SK-N-SH (cell line): Measurements from ENCODE around the gene PNPLA5. TPM values are rescaled to one million over a fixed set of nuclear protein-coding genes. Genes with fewer than 3 reads are reported as not detected.

Source experiments
- CTCF ChIA-PET: fragments of 300-600, 350-600 bp; formaldehyde crosslinking; extraction: SDS; loops from one replicate; lab custom pipeline; 2021; lab: Yijun Ruan, JAX
- POLR2A ChIA-PET: fragments of 350-600 bp; sonication (Branson Sonifier 250); formaldehyde crosslinking; extraction: SDS; loops from one replicate; lab custom pipeline; 2020; ENCODE audit warnings: antibody characterized with exemption, inconsistent platforms; lab: Yijun Ruan, JAX
- DNase-seq: peaks from one replicate; pipeline ENCODE4 v3.0.0; 2012
- H2AFZ ChIP-seq: fragments of 200-600 bp; sonication (generic); 2 replicates; pipeline ENCODE4 v1.8.1; 2016; ENCODE audit warnings: antibody characterized with exemption, mild to moderate bottlenecking, low read depth
- H3F3A ChIP-seq: fragments of 200-600 bp; sonication (generic); replicated peaks from 2 replicates; pipeline ENCODE3; 2016; ENCODE audit warnings: antibody characterized with exemption, mild to moderate bottlenecking; ENCODE audit not compliant: insufficient read depth
- H3K27ac ChIP-seq, 2 experiments: fragments of 200-500 bp in 1 of 2; fragments of 200-600 bp in 1 of 2; sonication (Bioruptor generic) in 1 of 2; sonication (generic), shearing (Covaris generic) in 1 of 2; 2 replicates each; pipeline versions ENCODE4 v1.5.1 to v1.6.1; 2014 to 2016; ENCODE audit warnings: low read depth in 2 of 2, inconsistent platforms in 1 of 2, low read length in 1 of 2, mild to moderate bottlenecking in 1 of 2, mixed read lengths in 1 of 2
- H3K27me3 ChIP-seq: fragments of 200-600 bp; sonication (generic), shearing (Covaris generic); 2 replicates; pipeline ENCODE4 v1.6.1; 2016; ENCODE audit warnings: mixed run types; ENCODE audit not compliant: insufficient read depth
- H3K36me3 ChIP-seq, 2 experiments: fragments of 200-500 bp in 1 of 2; fragments of 200-600 bp in 1 of 2; sonication (Bioruptor generic) in 1 of 2; sonication (generic) in 1 of 2; replicated peaks in 1 of 2; 2 replicates each; pipeline versions ENCODE3 to v1.5.1; 2014 to 2016; ENCODE audit warnings: low read length in 1 of 2, mild to moderate bottlenecking in 1 of 2; ENCODE audit not compliant: insufficient read depth in 2 of 2, control insufficient read depth in 1 of 2
- H3K4me1 ChIP-seq, 2 experiments: fragments of 200-500 bp in 1 of 2; fragments of 200-600 bp in 1 of 2; sonication (Bioruptor generic) in 1 of 2; sonication (generic), shearing (Covaris generic) in 1 of 2; 2 replicates each; pipeline versions ENCODE4 v1.5.1 to v1.6.1; 2014 to 2016; ENCODE audit warnings: low read depth in 1 of 2, low read length in 1 of 2, mixed run types in 1 of 2; ENCODE audit not compliant: insufficient read depth in 2 of 2, control insufficient read depth in 1 of 2
- H3K4me2 ChIP-seq: fragments of 200-600 bp; sonication (generic), shearing (Covaris generic); 2 replicates; pipeline ENCODE4 v1.6.1; 2017; ENCODE audit warnings: mixed run types
- H3K4me3 ChIP-seq, 2 experiments: fragments of 200-500 bp in 1 of 2; fragments of 200-600 bp in 1 of 2; sonication (Bioruptor generic) in 1 of 2; sonication (generic), shearing (Covaris generic) in 1 of 2; 2 replicates each; pipeline versions ENCODE4 v1.5.1 to v1.8.1; 2014 to 2016; ENCODE audit warnings: low read depth in 2 of 2, inconsistent platforms in 1 of 2, low read length in 1 of 2, mild to moderate bottlenecking in 1 of 2, mixed read lengths in 1 of 2, moderate library complexity in 1 of 2
- H3K79me2 ChIP-seq: fragments of 200-600 bp; sonication (generic); 2 replicates; pipeline ENCODE4 v1.8.1; 2017; ENCODE audit warnings: mild to moderate bottlenecking; ENCODE audit not compliant: insufficient read depth
- H3K9ac ChIP-seq: fragments of 200-600 bp; sonication (generic); 2 replicates; pipeline ENCODE4 v1.6.1; 2017; ENCODE audit warnings: mixed run types
- H3K9me2 ChIP-seq: fragments of 200-600 bp; sonication (generic); 2 replicates; pipeline ENCODE4 v1.6.1; 2017; ENCODE audit warnings: mixed run types
- H3K9me3 ChIP-seq: fragments of 200-600 bp; sonication (generic); 2 replicates; pipeline ENCODE4 v1.6.1; 2017; ENCODE audit warnings: mixed run types, mild to moderate bottlenecking, moderate library complexity
- H4K20me1 ChIP-seq: fragments of 200-600 bp; sonication (generic); 2 replicates; pipeline ENCODE4 v1.6.1; 2017; ENCODE audit warnings: mild to moderate bottlenecking, mixed run types; ENCODE audit not compliant: insufficient read depth
- CHD2 ChIP-seq: fragments of 150-350 bp; IDR thresholded peaks from 2 replicates; pipeline ENCODE4 v1.6.1; 2018; ENCODE audit warnings: low read length; ENCODE audit not compliant: partially characterized antibody
- ELF1 ChIP-seq: IDR thresholded peaks from 2 replicates; pipeline ENCODE4 v1.4.0; 2012
- EP300 ChIP-seq, 2 experiments: IDR thresholded peaks; 2 replicates each; pipeline versions ENCODE4 v1.4.0 to v1.6.1; 2012; ENCODE audit warnings: borderline replicate concordance in 1 of 2, low read depth in 1 of 2, low read length in 1 of 2
- FOSL2 ChIP-seq: IDR thresholded peaks from 2 replicates; pipeline ENCODE4 v1.4.0; 2012; ENCODE audit warnings: low read depth, mild to moderate bottlenecking, moderate library complexity, borderline replicate concordance
- GATA2 ChIP-seq: sonication (generic); formaldehyde crosslinking; IDR thresholded peaks from 2 replicates; pipeline ENCODE4 v1.5.0; 2020; ENCODE audit warnings: mild to moderate bottlenecking, missing genetic modification reagents
- JUND ChIP-seq: IDR thresholded peaks from 2 replicates; pipeline ENCODE4 v1.4.0; 2012
- MXI1 ChIP-seq: IDR thresholded peaks from 2 replicates; pipeline ENCODE4 v1.6.1; 2012; ENCODE audit warnings: mild to moderate bottlenecking, low read depth, low read length, improper control_type of control experiment
- NFIC ChIP-seq: IDR thresholded peaks from 2 replicates; pipeline ENCODE4 v1.4.0; 2012; ENCODE audit warnings: borderline replicate concordance
- RAD21 ChIP-seq: IDR thresholded peaks from 2 replicates; pipeline ENCODE4 v1.6.1; 2012; ENCODE audit warnings: mild to moderate bottlenecking, low read length
- RFX5 ChIP-seq: IDR thresholded peaks from 2 replicates; pipeline ENCODE4 v1.6.1; 2012; ENCODE audit warnings: mild to moderate bottlenecking, improper control_type of control experiment, low read length
- SIN3A ChIP-seq: IDR thresholded peaks from 2 replicates; pipeline ENCODE4 v1.6.1; 2012; ENCODE audit warnings: low read depth, mild to moderate bottlenecking, low read length, moderate library complexity, borderline replicate concordance
- SMC3 ChIP-seq: IDR thresholded peaks from 2 replicates; pipeline ENCODE4 v1.6.1; 2012; ENCODE audit warnings: low read depth, low read length, improper control_type of control experiment
- TAF1 ChIP-seq: IDR thresholded peaks from 2 replicates; pipeline ENCODE4 v1.6.1; 2012; ENCODE audit warnings: low read depth, mild to moderate bottlenecking, low read length, moderate library complexity, borderline replicate concordance
- TEAD4 ChIP-seq: IDR thresholded peaks from 2 replicates; pipeline ENCODE4 v1.4.0; 2012; ENCODE audit warnings: mild to moderate bottlenecking, borderline replicate concordance; ENCODE audit not compliant: insufficient read depth
- WGBS: methylation state at CpG from one replicate; pipeline ENCODE4 v1.1.6; 2017; ENCODE audit warnings: low lambda C conversion rate; 5-methylcytosine and 5-hydroxymethylcytosine counted together
- polyA plus RNA-seq, 3 experiments: library from polyadenylated mRNA; depleted of rRNA; stranded (reverse); fragments of >200 nt; gene quantifications; 2 replicates each; pipeline ENCODE4 v1.2.3, GENCODE V29; 2012
- TF ChIP-seq, protein P1 (sequence below): fragments of 150-350 bp; IDR thresholded peaks from 2 replicates; pipeline ENCODE4 v1.6.1; 2017; ENCODE audit warnings: antibody characterized with exemption, low read length, low read depth, borderline replicate concordance
- TF ChIP-seq, protein P2 (sequence below): fragments of 150-350 bp; IDR thresholded peaks from 2 replicates; pipeline ENCODE4 v1.6.1; 2016; ENCODE audit warnings: mild to moderate bottlenecking, low read depth, low read length
- TF ChIP-seq, protein P3 (sequence below): IDR thresholded peaks from 2 replicates; pipeline ENCODE4 v1.4.0; 2012; ENCODE audit warnings: low read depth, borderline replicate concordance
- TF ChIP-seq, protein P4 (sequence below): IDR thresholded peaks from 2 replicates; pipeline ENCODE4; 2012

The PNPLA5 gene
- polyA plus RNA-seq, 1 of the 3 experiments (the other 2 are of a cell fraction): not detected

DNA sequence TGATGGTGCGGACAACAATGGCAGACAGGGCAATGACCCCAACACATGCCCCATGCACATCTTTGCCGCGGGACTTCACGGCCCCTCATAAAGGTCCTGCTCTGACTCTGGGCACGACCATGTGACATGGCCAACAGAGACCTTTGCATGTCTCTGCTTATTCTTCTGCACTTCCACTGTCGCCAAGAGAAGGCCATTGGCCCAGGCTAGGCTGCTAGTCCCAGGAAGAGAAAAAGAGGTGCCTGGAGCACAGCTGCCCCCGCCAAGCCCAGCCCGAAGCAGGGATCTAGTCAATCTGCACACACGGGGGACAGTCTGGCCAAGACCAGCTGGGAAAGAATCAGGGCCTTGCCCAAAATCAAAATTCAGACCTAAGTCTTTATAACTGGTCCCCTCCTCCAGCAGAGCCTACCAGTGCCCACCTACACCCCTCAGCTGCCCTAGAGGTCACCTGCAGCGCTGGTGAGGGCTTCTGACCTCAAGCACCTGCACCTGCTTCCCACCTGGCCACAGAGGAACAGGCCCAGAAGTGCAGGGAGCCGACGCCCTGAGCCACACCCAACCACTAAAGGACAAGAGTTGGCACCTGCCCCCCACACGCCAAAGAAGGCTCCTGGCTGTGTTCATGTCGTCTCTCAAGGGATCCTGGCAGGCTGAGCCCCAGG, 37.6 kb downstream of the PNPLA5 start:
- WGBS: 94% methylated on average over 3 of the region's 14 CpGs
- POLR2A ChIA-PET: no interaction called here
- no peak overlapping the region for H3K4me2 ChIP-seq
- H3K9ac ChIP-seq: no peak overlapping the region
- H4K20me1 ChIP-seq: no peaks in the 10 kb centered on the region
- no peak overlapping the region for H2AFZ ChIP-seq
- no peak for DNase-seq
- no peaks in the 10 kb centered on the region for H3K9me2 ChIP-seq
- H3F3A ChIP-seq: no peaks in the 10 kb centered on the region
- CTCF ChIA-PET: interaction anchor here (1.2 kb wide), 1 partner anchor 26 kb away, joined by 3 read pairs; no protein-coding TSS in a partner anchor
- TF ChIP-seq SIN3A (no peak), TEAD4 (no peak), JUND (no peak), GATA2 (CRISPR knock-in tag) (no peak), NFIC (no peak), FOSL2 (no peak), MXI1 (no peak), EP300 (IDR thresholded peaks at IDR 0.05; ENCODE audit: borderline replicate concordance in 1 of 2, low read depth in 1 of 2, low read length in 1 of 2) (no peak)
- TF ChIP-seq, protein P1, sequence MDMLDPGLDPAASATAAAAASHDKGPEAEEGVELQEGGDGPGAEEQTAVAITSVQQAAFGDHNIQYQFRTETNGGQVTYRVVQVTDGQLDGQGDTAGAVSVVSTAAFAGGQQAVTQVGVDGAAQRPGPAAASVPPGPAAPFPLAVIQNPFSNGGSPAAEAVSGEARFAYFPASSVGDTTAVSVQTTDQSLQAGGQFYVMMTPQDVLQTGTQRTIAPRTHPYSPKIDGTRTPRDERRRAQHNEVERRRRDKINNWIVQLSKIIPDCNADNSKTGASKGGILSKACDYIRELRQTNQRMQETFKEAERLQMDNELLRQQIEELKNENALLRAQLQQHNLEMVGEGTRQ: no peak
- H3K79me2 ChIP-seq: peaks cover 4% of the 10 kb centered on the region; the same call in 1 of the 2 replicates
- no peak overlapping the region; a peak in 1 of 4 replicates for H3K27ac ChIP-seq
- H3K27me3 ChIP-seq: no peaks in the 10 kb centered on the region
- peaks cover 0 to 9% of the 10 kb centered on the region in 2 experiments; a peak in 1 of 4 replicates for H3K4me1 ChIP-seq
- H3K4me3 ChIP-seq: no peak overlapping the region
- H3K9me3 ChIP-seq: no peaks in the 10 kb centered on the region
- no peaks in the 10 kb centered on the region for H3K36me3 ChIP-seq

DNA sequence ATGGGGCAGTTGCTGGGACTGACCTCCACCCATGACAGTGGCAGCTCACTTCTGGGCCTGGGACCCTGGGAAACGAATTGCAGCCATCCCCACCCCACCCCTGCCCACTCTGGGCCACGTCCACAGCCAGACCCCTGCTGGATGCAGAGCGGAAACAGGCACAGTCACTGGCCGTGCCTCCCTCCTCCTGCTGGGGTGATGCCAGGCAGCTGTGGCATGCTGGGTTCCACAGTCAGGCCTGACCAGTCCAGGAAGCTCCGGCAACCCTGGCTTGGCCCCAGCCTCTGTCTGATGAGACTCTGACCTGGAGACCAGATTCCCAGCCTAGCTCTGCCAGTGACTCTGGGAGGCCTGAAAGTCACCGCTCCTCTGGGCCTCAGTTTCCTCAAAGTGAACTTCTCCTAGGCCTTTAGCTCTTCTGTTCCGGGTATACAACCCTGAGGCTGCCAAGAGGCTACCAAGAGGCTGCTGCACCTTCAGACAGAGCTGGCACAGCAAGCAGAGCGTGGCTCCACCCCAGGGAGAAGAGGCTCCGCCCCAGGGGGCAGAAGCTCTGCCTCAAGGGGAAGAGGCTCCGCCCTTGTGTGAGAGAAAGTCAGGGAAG, 38.4 kb downstream of the PNPLA5 start:
- no peaks in the 10 kb centered on the region for H3K9me2 ChIP-seq
- no peaks in the 10 kb centered on the region for H3K36me3 ChIP-seq
- H3K4me1 ChIP-seq: peaks cover 0 to 14% of the 10 kb centered on the region in 2 experiments; a peak in 1 of 4 replicates
- ChIA-PET CTCF (interaction anchor here (0.8 to 1.2 kb wide), 2 partner anchors 9 to 25 kb away, joined by 3 read pairs; no protein-coding TSS in a partner anchor), POLR2A (no interaction called here)
- WGBS: 89% methylated on average over 3 of the region's 10 CpGs
- no peak overlapping the region for H3K27ac ChIP-seq
- H3K4me2 ChIP-seq: no peak overlapping the region
- H2AFZ ChIP-seq: no peak overlapping the region
- H3K79me2 ChIP-seq: peaks cover 3% of the 10 kb centered on the region; the same call in 1 of the 2 replicates
- no peak overlapping the region for H3K9ac ChIP-seq
- H3K9me3 ChIP-seq: no peaks in the 10 kb centered on the region
- H3F3A ChIP-seq: no peaks in the 10 kb centered on the region
- H3K4me3 ChIP-seq: no peak overlapping the region
- H4K20me1 ChIP-seq: no peaks in the 10 kb centered on the region
- H3K27me3 ChIP-seq: no peaks in the 10 kb centered on the region
- no peak for DNase-seq
- TF ChIP-seq FOSL2 (no peak), CHD2 (no peak), RAD21 (no peak), MXI1 (no peak), RFX5 (no peak), SIN3A (no peak), TAF1 (no peak), TEAD4 (no peak), NFIC (no peak), EP300 (IDR thresholded peaks at IDR 0.05; ENCODE audit: borderline replicate concordance in 1 of 2, low read depth in 1 of 2, low read length in 1 of 2) (no peak), ELF1 (no peak), SMC3 (no peak)
- TF ChIP-seq, protein P1: no peak
- TF ChIP-seq, protein P2, sequence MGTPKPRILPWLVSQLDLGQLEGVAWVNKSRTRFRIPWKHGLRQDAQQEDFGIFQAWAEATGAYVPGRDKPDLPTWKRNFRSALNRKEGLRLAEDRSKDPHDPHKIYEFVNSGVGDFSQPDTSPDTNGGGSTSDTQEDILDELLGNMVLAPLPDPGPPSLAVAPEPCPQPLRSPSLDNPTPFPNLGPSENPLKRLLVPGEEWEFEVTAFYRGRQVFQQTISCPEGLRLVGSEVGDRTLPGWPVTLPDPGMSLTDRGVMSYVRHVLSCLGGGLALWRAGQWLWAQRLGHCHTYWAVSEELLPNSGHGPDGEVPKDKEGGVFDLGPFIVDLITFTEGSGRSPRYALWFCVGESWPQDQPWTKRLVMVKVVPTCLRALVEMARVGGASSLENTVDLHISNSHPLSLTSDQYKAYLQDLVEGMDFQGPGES: no peak
- TF ChIP-seq, protein P3, sequence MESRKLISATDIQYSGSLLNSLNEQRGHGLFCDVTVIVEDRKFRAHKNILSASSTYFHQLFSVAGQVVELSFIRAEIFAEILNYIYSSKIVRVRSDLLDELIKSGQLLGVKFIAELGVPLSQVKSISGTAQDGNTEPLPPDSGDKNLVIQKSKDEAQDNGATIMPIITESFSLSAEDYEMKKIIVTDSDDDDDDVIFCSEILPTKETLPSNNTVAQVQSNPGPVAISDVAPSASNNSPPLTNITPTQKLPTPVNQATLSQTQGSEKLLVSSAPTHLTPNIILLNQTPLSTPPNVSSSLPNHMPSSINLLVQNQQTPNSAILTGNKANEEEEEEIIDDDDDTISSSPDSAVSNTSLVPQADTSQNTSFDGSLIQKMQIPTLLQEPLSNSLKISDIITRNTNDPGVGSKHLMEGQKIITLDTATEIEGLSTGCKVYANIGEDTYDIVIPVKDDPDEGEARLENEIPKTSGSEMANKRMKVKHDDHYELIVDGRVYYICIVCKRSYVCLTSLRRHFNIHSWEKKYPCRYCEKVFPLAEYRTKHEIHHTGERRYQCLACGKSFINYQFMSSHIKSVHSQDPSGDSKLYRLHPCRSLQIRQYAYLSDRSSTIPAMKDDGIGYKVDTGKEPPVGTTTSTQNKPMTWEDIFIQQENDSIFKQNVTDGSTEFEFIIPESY: no peak
- TF ChIP-seq, protein P4, sequence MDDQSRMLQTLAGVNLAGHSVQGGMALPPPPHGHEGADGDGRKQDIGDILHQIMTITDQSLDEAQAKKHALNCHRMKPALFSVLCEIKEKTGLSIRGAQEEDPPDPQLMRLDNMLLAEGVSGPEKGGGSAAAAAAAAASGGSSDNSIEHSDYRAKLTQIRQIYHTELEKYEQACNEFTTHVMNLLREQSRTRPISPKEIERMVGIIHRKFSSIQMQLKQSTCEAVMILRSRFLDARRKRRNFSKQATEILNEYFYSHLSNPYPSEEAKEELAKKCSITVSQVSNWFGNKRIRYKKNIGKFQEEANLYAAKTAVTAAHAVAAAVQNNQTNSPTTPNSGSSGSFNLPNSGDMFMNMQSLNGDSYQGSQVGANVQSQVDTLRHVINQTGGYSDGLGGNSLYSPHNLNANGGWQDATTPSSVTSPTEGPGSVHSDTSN: no peak
